Astrocyte of the hippocampus (primary cell): ENCODE data around the gene IPMK.
"Not testable (repeated sequence)": the region's sequence is repeated elsewhere in the genome, so short reads cannot be mapped to it uniquely, and the experiment has no call there.

ENCODE experiments used
- DNase-seq: peaks from one replicate; pipeline ENCODE4 v3.0.0; 2011; ENCODE audit warnings: low read depth, low spot score

The IPMK gene

DNA sequence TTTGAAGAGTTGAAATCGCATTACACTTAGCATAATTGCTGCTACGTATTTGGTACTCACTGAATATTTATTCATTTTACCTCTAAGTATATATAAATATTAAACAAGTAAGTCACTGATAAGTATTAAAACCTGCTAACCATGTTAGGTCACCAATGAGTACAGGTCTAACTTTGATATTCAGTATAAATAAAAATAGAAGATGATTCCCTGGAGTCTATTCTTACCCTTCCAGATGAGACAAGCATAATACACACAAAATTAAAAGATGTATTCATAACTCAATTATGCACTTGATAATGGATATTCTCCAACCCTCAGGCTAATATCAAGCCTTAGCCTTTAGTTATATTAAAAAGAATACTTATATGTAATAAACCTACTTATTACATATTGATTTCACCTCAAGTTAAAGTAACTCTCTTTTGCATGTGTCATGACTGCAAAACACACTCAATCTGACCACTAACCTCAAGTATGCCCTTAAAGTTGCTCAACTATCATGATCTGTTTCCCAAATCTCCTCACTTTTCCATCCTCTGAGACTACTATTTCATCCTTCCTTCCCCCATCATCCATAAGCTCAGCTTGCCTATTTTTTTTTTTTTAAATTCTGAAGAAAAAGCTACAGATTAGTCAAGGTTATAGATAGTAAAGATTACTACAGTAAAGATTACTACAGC, 46.8 kb downstream of the IPMK start:
- DNase-seq: peak; percentile 32

DNA sequence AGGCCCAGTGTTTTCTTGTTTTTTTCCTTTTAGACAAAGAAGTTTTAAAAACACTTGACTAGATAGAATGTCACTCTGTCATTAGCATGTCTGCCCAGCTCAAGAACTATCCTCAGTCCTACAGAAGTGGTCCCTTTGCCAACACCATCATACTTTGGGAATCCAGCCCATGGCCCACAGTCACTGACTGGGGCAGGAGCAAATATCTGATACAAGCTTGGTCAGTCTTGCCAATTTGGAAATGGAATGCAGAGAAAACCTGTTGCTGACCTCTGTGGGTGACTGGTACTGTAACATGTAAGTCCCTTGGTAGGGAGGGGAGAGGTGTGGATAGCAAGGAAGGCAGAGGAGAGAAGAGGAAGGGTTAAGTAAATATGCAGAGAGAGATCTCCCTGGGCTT, 47.8 kb downstream of the IPMK start:
- DNase-seq: peak; percentile 29

DNA sequence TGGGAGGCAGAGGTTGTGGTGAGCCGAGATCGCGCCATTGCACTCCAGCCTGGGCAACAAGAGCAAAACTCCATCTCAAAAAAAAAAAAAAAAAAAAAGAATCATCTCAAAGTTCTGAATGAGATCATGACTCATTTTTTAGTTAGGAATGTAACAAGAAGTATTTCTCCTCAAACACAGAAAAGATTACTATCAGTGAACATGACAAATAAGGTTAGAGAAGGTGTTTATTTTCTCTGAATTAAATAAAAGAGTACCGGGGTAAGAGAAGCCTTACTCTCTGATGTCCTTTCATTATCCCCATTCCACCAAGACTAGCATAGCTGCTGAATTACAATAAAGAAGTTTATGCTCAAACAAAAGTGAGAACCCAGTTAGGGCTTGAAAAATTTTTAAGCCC, 50.1 kb downstream of the IPMK start:
- DNase-seq: peak; percentile 7

DNA sequence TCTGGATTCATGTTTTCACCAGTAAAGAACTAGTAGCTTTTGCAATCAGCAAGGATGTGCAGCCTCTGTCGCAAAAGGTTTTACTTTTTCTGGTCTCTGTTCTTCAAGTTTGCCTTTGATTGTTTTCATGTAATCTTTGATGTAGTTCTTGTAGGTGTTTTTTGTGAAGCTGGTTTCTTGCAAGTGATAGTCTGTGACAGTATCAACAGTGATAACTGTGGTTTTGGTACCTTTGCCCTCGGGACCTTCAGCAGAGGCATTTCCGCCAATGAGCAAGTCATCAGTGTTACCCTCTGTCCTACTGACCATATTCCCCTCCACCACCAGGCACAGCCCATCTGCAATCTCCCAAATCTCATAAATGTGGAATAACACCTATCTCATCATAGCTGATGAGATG, 55.1 kb downstream of the IPMK start:
- no peak for DNase-seq

DNA sequence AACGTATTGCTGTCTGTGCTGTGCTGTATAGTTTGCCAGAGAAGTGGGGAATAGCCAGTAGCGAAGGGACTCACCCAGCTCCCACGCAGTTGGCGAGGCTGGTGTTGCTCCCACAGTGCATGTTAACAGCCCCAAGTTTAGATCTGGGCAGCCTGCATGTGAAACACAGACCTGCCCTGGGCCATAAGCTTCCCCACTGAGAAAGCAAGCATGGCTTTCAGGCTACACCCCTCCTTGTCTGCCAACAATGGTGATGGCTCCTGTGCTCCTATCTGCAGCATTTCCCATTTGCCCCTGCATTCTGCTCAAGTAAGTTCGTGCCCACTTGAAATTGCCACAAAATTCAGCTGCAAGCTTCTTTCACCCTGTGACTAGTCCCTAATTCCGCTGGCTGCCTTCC, 57.5 kb downstream of the IPMK start:
- no peak for DNase-seq

DNA sequence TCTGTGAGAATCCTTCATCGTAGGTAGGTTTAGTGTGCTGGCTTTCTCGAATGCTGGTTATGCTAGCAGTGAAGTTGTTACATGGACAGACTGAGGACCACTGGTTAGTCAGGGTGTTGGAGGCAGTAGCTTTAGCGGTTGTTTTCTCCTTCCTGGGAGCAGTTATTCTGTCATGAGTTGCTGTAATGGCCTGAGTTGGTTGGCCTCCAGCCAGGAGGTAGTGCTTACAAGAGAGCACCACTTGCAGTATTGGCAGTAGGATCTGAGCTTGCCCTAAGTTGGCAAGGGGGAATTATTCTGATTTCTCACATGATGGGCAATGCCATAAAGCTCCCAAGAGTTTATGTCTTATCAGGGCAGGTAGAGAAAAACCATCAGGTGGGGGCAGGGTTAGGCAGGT, 58.0 kb downstream of the IPMK start:
- DNase-seq: peak; percentile 34

- DNase-seq: no peak
These were observed 61.4 kb downstream of the IPMK start for GRCh38 chr10:58206251-58206650.

DNA sequence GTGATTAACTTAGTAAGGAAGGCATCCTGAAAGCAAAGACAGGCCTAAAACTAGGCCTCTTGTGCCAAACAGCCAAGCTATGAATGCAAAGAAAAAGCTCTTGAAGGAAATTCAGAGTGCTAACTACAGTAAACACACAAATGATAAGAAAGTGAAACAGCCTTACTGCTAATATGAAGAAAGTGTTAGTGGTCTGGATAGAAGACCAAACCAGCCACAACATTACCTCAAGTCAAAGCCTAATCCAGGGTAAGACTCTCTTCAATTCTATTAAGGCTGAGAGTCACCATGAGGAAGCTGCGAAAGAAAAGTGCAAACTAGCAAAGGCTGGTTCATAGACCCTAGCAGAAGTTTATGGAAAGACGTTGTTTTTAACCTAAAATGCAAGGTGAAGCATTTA, 66.0 kb downstream of the IPMK start:
- no peak for DNase-seq

- DNase-seq: peak; percentile 38
These were observed 78.4 kb downstream of the IPMK start for GRCh38 chr10:58189269-58189668.

DNA sequence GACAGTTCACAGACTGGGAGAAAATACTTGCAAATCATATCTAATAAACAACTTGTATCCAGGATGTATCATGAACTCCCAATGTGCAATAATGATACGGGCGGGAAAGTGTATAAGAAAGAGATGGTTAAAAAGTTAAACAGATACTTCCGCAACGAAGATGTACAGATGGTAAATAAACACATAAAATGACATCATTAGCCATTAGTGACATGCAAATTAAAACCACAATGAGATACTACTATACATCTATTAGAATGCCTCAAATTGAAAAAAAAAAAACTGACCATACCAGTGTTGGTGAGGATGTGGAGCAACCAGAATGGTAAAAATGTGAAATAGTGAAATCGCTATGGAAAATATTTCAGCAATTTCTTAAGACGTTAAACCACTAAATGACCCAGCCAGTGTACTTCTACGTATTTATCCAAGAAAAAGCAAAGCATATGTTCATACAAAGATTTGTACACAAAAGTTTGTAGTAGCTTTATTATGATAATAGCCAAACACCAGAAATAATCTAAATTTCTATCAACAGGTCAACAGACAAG, 83.5 kb downstream of the IPMK start:
- DNase-seq: no peak

DNA sequence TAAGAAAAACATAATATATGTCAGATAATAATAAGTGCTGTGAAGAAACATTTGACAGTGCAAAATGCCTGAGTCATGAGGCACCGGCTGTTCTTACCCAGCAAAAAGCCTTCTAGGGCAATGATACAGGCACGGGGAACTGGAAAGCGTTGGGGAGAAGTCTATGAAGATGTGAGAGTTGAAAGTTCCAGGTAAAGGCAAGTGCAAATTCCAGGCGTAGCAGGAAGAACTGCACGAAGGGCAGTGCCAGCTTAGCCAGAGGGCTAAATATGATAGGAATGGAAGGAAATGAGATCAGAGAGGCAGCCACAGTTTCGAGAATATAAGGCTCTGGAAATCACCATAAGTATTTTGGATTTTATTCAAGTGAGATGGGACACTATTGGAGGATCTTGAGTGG, 87.0 kb downstream of the IPMK start:
- no peak for DNase-seq

- DNase-seq: no peak
These were observed 88.5 kb downstream of the IPMK start for GRCh38 chr10:58179238-58179637.

GRCh38 chr10:58178811-58179210, 88.9 kb downstream of the IPMK start:
- no peak for DNase-seq

- DNase-seq: peak; percentile 32
These were observed 90.2 kb downstream of the IPMK start for GRCh38 chr10:58177362-58177947.

DNA sequence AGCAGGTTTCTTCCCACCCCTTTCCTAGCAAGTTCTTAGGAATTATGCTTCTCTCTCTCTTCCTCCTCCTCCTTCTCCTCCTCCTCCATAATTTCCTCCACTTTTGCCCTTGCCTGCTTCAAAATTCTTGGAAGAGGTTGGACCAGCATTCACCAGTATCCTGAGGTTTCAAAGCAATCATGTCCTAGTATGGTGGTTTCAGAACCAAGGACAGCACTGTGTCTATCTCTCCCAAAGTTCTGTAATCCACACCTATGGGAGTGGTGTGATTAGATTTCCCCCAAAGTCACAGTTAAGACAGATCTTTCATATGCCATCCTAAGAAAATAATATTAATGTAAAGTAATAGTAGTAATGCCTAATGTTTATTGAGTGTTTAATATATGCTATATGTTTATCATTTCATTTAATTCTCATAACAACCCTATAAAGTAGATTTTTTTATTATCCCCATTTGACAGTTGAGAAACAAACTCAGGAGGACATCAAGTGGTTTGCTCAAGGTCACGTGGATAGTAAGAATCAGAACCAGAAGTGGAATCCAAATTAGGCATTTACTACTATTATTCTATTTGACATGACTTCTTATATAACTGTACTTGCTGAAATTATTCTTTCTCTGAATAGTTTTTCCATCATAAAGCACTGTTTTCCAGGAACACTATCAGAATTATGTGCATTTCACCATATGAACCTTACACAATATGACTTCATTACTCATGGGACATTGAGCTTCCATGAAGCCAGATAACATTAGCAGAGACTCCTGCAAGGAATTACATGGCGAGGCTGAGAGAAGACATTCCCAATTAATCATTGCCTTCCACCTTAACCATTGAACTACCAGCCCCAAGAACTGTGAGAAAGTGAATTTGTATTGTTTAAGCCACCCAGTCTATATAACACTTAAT, 91.4 kb downstream of the IPMK start:
- DNase-seq: peak; percentile 57

GRCh38 chr10:58174831-58175230, 92.9 kb downstream of the IPMK start:
- DNase-seq: no peak

DNA sequence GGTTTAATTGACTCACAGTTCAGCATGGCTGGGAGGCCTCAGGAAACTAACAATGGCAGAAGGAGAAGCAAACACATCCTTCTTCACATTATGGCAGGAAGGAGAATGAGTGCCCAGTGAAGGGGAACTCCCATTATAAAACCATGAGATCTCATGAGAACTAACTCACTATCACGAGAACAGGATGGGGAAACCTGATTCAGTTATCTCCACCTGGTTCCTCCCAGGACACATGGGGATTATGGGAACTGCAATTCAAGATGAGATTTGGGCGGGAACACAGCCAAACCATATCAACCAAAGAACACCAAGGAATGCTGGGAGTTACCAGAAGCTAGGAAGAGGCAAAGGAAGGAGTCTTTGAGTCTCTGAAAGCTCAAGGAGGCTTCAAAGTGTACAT, 94.3 kb downstream of the IPMK start:
- DNase-seq: no peak

DNA sequence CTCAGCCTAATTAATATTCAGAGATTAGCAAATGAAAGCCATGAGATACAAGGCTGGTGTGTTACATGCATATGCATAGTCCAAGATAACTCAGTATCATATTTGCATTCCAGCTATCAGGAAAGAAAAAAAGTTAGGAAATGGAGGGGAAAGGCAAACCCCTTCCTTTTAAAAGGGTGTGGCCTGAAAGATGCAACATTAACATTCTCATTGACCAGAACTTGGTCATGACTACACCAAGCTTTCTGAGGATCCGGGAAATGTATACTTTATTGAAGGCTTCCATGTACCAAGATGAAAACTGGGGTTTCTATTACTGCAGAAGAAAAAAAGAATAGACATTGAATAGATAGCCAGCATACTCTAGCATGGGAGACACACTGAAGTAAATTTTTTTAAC, 96.5 kb downstream of the IPMK start:
- no peak for DNase-seq

DNA sequence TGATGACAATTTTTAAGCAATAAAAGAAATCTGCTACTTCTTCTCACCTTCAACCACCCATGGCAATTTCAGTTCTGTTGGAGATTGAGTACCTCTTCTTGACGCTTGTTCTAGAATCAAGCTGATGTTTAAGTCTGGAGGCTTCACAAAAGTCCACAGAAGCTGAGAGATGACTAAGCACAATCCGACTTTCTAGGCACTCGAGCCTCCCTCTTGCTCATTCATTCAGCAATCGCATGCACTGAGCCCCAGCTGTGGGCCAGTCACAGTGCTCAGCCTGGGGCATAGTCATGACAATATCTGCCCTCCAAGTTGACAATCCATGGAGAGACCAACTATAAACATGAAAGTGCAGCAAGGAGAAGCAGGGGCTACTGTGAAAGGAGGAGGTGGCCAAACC, 103.2 kb downstream of the IPMK start:
- no peak for DNase-seq

DNA sequence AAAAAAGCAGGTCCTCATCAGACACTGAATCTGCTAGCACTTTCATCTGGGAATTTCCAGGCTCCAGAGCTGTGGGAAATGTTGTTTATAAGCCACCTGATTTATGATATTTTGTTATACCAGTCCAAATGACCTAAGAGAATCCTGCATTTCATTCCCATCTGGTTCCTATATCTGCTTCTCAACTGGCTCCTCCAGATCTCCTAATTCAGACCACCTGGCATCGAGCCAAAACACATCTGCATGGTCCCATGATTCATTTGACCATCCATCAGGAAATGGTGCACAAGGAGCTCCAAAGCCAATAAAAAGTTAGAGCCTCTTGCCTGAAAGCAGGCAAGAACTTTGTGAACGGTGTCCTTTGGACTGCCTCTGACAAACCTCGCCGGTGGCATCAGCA, 108.9 kb downstream of the IPMK start:
- no peak for DNase-seq

GRCh38 chr10:58157076-58157766, 110.5 kb downstream of the IPMK start:
- peak; percentile 98 for DNase-seq

GRCh38 chr10:58155941-58156340, 111.8 kb downstream of the IPMK start:
- DNase-seq: not testable (repeated sequence)
